Right lobe of liver (tissue), 4 donors: Measurements from ENCODE around the gene HIGD1C.
"Not testable (repeated sequence)": the region's sequence is repeated elsewhere in the genome, so short reads cannot be mapped to it uniquely, and the experiment has no call there.

Source experiments
- CTCF ChIP-seq, 4 donors: fragments of 200-600 bp in 3 of 4; fragments of 450-650 bp in 1 of 4; IDR thresholded peaks; one replicate each; pipeline versions ENCODE4 v1.5.1 to v1.8.0; 2016 to 2022; ENCODE audit warnings: antibody characterized with exemption in 4 of 4, mild to moderate bottlenecking in 2 of 4
- POLR2A ChIP-seq: fragments of 450-650 bp; IDR thresholded peaks from one replicate; pipeline ENCODE4 v1.6.1; 2017; ENCODE audit warnings: antibody characterized with exemption, mild to moderate bottlenecking
- donor health status: DM: no; HTN: no; CAD: no.
- donor health status: DM: no; HTN: no; CAD: no.
- donor health status: DM: no; HTN: yes; CAD: no.

- not testable (repeated sequence) for TF ChIP-seq CTCF (IDR thresholded peaks at IDR 0.05); POLR2A
Measured at GRCh38 chr12:51014467-51014866, 62.1 kb downstream of the HIGD1C start.
